Thoracic aorta (tissue), 2 donors: ENCODE measurements around the gene NREP. TPM values are rescaled to one million over a fixed set of nuclear protein-coding genes. Genes with fewer than 3 reads are reported as not detected.

Source experiments
- ATAC-seq: fragments of 150-250 bp; one replicate; pipeline ENCODE4 v1.8.0; 2017; ENCODE audit warnings: low read depth; ENCODE audit not compliant: insufficient number of reproducible peaks, low FRiP score
- DNase-seq: peaks from one replicate; pipeline ENCODE4 v3.0.0-alpha.2; 2020; ENCODE audit warnings: low spot score
- H3K27ac ChIP-seq, 2 donors: fragments of 200-600 bp; sonication (generic); 1 replicate in 1 of 2; 2 replicates in 1 of 2; pipeline ENCODE4 v1.5.1; 2016; ENCODE audit warnings: mild to moderate bottlenecking in 2 of 2, moderate library complexity in 2 of 2
- H3K27me3 ChIP-seq: fragments of 200-600 bp; sonication (generic); replicated peaks from 2 replicates; pipeline ENCODE4 v1.6.0; 2016; ENCODE audit warnings: mild to moderate bottlenecking; ENCODE audit not compliant: insufficient read depth
- H3K36me3 ChIP-seq: fragments of 200-600 bp; sonication (generic); one replicate; pipeline ENCODE4 v1.5.1; 2016
- H3K4me1 ChIP-seq, 2 donors: fragments of 200-600 bp; sonication (generic); 1 replicate in 1 of 2; 2 replicates in 1 of 2; pipeline versions ENCODE4 v1.5.1 to v1.6.0; 2016; ENCODE audit warnings: low read depth in 2 of 2, mild to moderate bottlenecking in 1 of 2; ENCODE audit not compliant: control insufficient read depth in 1 of 2
- H3K4me3 ChIP-seq: fragments of 200-600 bp; sonication (generic); 2 replicates; pipeline ENCODE4 v1.5.1; 2016; ENCODE audit warnings: mild to moderate bottlenecking
- H3K9me3 ChIP-seq: fragments of 200-600 bp; sonication (generic); 2 replicates; pipeline ENCODE4 v1.5.1; 2016
- total RNA-seq, 2 donors: library from RNA; depleted of rRNA; stranded (reverse); fragments of >200 nt; gene quantifications; one replicate each; pipeline versions ENCODE4 v1.1.0 to v1.2.3, GENCODE V29; 2016
- TF ChIP-seq, protein P1 (sequence below): fragments of 200-600 bp; sonication (generic); IDR thresholded peaks from one replicate; pipeline ENCODE4 v1.5.1; 2019; ENCODE audit warnings: antibody characterized with exemption

The NREP gene
- total RNA-seq, 2 donors from 2014 or later, result 15.3 to 18.0 TPM

- Histone ChIP-seq H3K27ac (no peak overlapping the region), H3K36me3 (no peaks in the 10 kb centered on the region), H3K4me3 (no peak overlapping the region), H3K9me3 (no peaks in the 10 kb centered on the region), H3K27me3 (no peaks in the 10 kb centered on the region), H3K4me1 (peaks cover 17 to 42% of the 10 kb centered on the region in 2 donors)
- DNase-seq, result no peak
- TF ChIP-seq, protein P1, sequence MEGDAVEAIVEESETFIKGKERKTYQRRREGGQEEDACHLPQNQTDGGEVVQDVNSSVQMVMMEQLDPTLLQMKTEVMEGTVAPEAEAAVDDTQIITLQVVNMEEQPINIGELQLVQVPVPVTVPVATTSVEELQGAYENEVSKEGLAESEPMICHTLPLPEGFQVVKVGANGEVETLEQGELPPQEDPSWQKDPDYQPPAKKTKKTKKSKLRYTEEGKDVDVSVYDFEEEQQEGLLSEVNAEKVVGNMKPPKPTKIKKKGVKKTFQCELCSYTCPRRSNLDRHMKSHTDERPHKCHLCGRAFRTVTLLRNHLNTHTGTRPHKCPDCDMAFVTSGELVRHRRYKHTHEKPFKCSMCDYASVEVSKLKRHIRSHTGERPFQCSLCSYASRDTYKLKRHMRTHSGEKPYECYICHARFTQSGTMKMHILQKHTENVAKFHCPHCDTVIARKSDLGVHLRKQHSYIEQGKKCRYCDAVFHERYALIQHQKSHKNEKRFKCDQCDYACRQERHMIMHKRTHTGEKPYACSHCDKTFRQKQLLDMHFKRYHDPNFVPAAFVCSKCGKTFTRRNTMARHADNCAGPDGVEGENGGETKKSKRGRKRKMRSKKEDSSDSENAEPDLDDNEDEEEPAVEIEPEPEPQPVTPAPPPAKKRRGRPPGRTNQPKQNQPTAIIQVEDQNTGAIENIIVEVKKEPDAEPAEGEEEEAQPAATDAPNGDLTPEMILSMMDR, result no peak
- no peak for ATAC-seq
Measured at GRCh38 chr5:111783537-111783936, 26.5 kb upstream of the NREP start.

DNA sequence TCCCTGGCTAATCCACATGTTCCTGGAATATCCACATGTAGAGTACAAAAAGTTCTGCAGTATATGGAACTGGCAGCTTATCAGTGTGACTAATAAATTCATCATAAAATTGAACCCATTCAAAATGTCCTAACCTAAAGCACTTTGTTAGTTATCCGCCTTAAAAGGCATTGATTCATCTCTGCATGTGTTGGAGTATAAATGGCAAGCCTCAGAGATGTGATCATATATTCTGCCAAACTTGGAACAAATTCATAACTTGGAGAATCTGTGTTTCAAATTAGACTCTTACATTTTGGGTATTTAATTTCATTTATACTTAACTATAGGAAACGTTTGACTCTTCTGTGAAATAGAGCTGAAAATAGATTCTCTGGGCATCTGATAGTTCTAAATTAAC, 25.2 kb upstream of the NREP start:
- Histone ChIP-seq H3K4me3 (no peak overlapping the region), H3K4me1 (peaks cover 17 to 42% of the 10 kb centered on the region in 2 donors), H3K36me3 (no peaks in the 10 kb centered on the region), H3K27ac (no peak overlapping the region), H3K27me3 (no peaks in the 10 kb centered on the region), H3K9me3 (no peaks in the 10 kb centered on the region)
- ATAC-seq (no peak), DNase-seq (no peak)
- TF ChIP-seq, protein P1, result no peak

DNA sequence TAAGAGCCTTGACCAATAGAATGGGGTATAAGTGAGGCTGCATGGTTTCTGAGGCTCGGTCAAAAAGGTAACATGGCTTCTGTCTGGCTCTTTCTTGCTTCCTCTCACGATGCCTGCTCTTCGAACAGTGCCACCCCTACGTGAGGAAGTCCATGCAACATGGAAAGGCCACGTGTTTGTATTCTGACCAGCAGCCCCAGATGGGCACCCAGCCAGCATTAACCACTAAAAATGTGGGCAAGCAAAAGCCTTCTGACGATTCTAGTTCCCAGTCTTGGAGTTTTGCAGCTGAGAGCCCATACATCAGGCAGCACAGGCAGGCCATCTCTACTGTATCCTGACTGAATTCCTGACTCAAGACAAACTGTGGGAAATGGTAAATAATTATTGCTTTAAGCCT, 24.2 kb upstream of the NREP start:
- Histone ChIP-seq H3K9me3 (no peaks in the 10 kb centered on the region), H3K27ac (no peak overlapping the region), H3K4me1 (peaks cover 17 to 42% of the 10 kb centered on the region in 2 donors), H3K27me3 (no peaks in the 10 kb centered on the region), H3K4me3 (no peak overlapping the region), H3K36me3 (no peaks in the 10 kb centered on the region)
- TF ChIP-seq, protein P1, result no peak
- no peak for DNase-seq
- ATAC-seq, result no peak

GRCh38 chr5:111779922-111780292, 22.9 kb upstream of the NREP start:
- TF ChIP-seq, protein P1, result no peak
- no peaks in the 10 kb centered on the region for H3K36me3 ChIP-seq
- no peaks in the 10 kb centered on the region for H3K9me3 ChIP-seq
- H3K4me3 ChIP-seq, result no peak overlapping the region
- DNase-seq (no peak), ATAC-seq (no peak)
- H3K27ac ChIP-seq, result no peak overlapping the region
- no peaks in the 10 kb centered on the region for H3K27me3 ChIP-seq
- peaks cover 20 to 47% of the 10 kb centered on the region in 2 donors for H3K4me1 ChIP-seq

DNA sequence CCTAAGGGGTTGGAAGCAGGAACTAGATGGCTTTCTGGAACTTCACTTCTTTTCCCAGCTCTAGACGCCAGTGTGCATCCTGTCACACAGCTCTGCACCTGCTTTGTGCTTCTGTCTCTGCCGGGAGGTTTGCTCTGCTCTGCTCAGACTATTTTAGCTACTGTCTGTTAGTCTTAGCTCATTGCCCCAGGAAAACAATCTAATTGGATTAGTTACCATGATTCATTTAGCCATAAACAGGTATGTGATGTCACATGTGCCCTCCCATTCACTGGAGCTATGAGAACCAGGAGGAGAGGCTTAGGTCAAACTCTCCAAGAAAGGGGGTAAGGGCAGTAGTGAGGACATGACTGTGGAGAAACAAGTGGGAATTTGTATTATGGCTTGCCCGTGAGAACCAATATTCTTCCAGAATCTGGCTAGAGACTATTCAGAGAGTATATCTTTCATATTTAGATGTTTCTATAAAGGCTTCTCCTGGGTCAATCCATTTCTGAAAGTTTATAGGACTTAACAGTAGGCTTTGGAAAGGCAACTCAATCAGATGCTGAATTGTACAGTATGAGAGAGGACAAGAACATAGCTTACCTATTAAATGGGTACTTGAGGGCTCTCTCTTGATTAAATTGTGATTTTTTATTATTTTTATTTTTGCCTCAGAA, 22.4 kb upstream of the NREP start:
- no peaks in the 10 kb centered on the region for H3K9me3 ChIP-seq
- H3K4me1 ChIP-seq, result peaks cover 21 to 52% of the 10 kb centered on the region in 2 donors
- DNase-seq (no peak), ATAC-seq (no peak)
- no peaks in the 10 kb centered on the region for H3K36me3 ChIP-seq
- no peaks in the 10 kb centered on the region for H3K27me3 ChIP-seq
- no peak overlapping the region for H3K4me3 ChIP-seq
- no peak overlapping the region for H3K27ac ChIP-seq
- TF ChIP-seq, protein P1, result no peak
